A549 (cell line): Measurements from ENCODE around the gene TMEM132D.

ENCODE experiments used
- CBX2 ChIP-seq: fragments of 200-600 bp; sonication (generic); IDR thresholded peaks from 2 replicates; pipeline ENCODE4 v1.6.1; 2016; ENCODE audit warnings: low read depth, mild to moderate bottlenecking, borderline replicate concordance
- CHD4 ChIP-seq: fragments of 200-600 bp; sonication (generic); IDR thresholded peaks from 2 replicates; pipeline ENCODE4 v1.6.1; 2016; ENCODE audit warnings: antibody characterized with exemption, mild to moderate bottlenecking, borderline replicate concordance
- CTCF ChIP-seq: fragments of >200 bp; sonication (Bioruptor Twin); formaldehyde crosslinking; IDR thresholded peaks from 3 replicates; pipeline ENCODE4 v1.5.1; 2016
- HDAC2 ChIP-seq: fragments of 200-600 bp; sonication (generic); IDR thresholded peaks from 2 replicates; pipeline ENCODE4 v1.6.1; 2016
- MAZ ChIP-seq: fragments of 150-350 bp; IDR thresholded peaks from 2 replicates; pipeline ENCODE4 v1.6.1; 2014; ENCODE audit warnings: antibody characterized with exemption, low read depth, low read length, borderline replicate concordance
- POLR2A ChIP-seq: IDR thresholded peaks from 2 replicates; pipeline ENCODE4 v1.6.1; 2012; ENCODE audit warnings: mild to moderate bottlenecking, low read length
- RAD21 ChIP-seq, 2 experiments: fragments of >200 bp in 1 of 2; sonication (Bioruptor Twin) in 1 of 2; formaldehyde crosslinking in 1 of 2; IDR thresholded peaks in 1 of 2; conservative IDR thresholded peaks in 1 of 2; 2 replicates in 1 of 2; 3 replicates in 1 of 2; pipeline ENCODE4 v1.6.1; 2012 to 2018; ENCODE audit warnings: inconsistent platforms in 1 of 2

GRCh38 chr12:129839679-129840078 lies 64.1 kb downstream of the TMEM132D start:
- TF ChIP-seq MAZ (no peak), CBX2 (no peak), RAD21 (conservative IDR thresholded peaks at IDR 0.05 in 1 of 2, IDR thresholded peaks at IDR 0.05 in 1 of 2) (no peak), POLR2A (no peak), CTCF (no peak), CHD4 (no peak), HDAC2 (no peak)
